K562 (cell line): ENCODE results near the gene TYW1. TPM values are rescaled to one million over a fixed set of nuclear protein-coding genes. Genes with fewer than 3 reads are reported as not detected.
A peak's percentile ranks its signal among the peaks of the same experiment; 100 is the strongest.

Experiments
- CHCHD3 ChIP-seq: fragments of 250-450 bp; sonication (Bioruptor Pico); IDR thresholded peaks from 2 replicates; pipeline ENCODE4 v2.1.2; 2022; ENCODE audit warnings: mild to moderate bottlenecking
- FOSL1 ChIP-seq: fragments of 200-800 bp; sonication (Bioruptor generic); conservative IDR thresholded peaks from 2 replicates; pipeline ENCODE4 v1.6.1; 2016; ENCODE audit warnings: missing genetic modification characterization, missing compliant biosample characterization
- GTF2A2 ChIP-seq: IDR thresholded peaks from 2 replicates; pipeline ENCODE4 v1.6.1; 2016; ENCODE audit warnings: mild to moderate bottlenecking, missing genetic modification characterization, missing compliant biosample characterization
- HDAC2 ChIP-seq: fragments of 450-650 bp; IDR thresholded peaks from 2 replicates; pipeline ENCODE4 v1.6.1; 2016; ENCODE audit warnings: mild to moderate bottlenecking
- HES1 ChIP-seq: fragments of 450-650 bp; IDR thresholded peaks from 2 replicates; pipeline ENCODE4 v1.6.1; 2016; ENCODE audit warnings: low read depth, mild to moderate bottlenecking, moderate library complexity
- ILK ChIP-seq: fragments of 450-650 bp; IDR thresholded peaks from 2 replicates; pipeline ENCODE4 v1.6.1; 2016; ENCODE audit warnings: missing genetic modification characterization, low read depth, mild to moderate bottlenecking, missing compliant biosample characterization, moderate library complexity, borderline replicate concordance
- MECOM ChIP-seq: fragments of 250-450 bp; sonication (Bioruptor Pico); IDR thresholded peaks from 2 replicates; pipeline ENCODE4 v1.8.0; 2022; ENCODE audit warnings: inconsistent platforms
- NR2F6 ChIP-seq: fragments of 450-650 bp; formaldehyde crosslinking; IDR thresholded peaks from 2 replicates; pipeline ENCODE4 v1.4.0; 2020; ENCODE audit warnings: mild to moderate bottlenecking
- PCBP2 ChIP-seq: fragments of 200-400 bp; formaldehyde crosslinking; IDR thresholded peaks from 2 replicates; pipeline ENCODE4 v1.6.1; 2018; ENCODE audit warnings: low read length, low read depth, mild to moderate bottlenecking, moderate library complexity; ENCODE audit not compliant: poor library complexity, severe bottlenecking
- SAP30 ChIP-seq: fragments of 200-600 bp; sonication (generic); IDR thresholded peaks from 2 replicates; pipeline ENCODE4 v1.6.1; 2012; ENCODE audit warnings: borderline replicate concordance, low read depth, mild to moderate bottlenecking, moderate library complexity, low read length, control low read depth, inconsistent platforms; ENCODE audit not compliant: insufficient read depth, poor library complexity, severe bottlenecking
- ZBTB9 ChIP-seq: fragments of 450-650 bp; formaldehyde crosslinking; IDR thresholded peaks from 2 replicates; pipeline ENCODE4 v1.4.0; 2020; ENCODE audit warnings: mild to moderate bottlenecking, moderate library complexity
- ZKSCAN3 ChIP-seq: fragments of 250-450 bp; sonication (Bioruptor Pico); IDR thresholded peaks from 2 replicates; pipeline ENCODE4 v1.4.0; 2020
- ZNF12 ChIP-seq: sonication (generic); formaldehyde crosslinking; IDR thresholded peaks from 2 replicates; pipeline ENCODE4 v1.4.0; 2020; ENCODE audit warnings: mild to moderate bottlenecking, missing genetic modification reagents
- ZNF3 ChIP-seq: fragments of 250-450 bp; sonication (Bioruptor Pico); IDR thresholded peaks from 2 replicates; pipeline ENCODE4 v1.5.0; 2021; ENCODE audit warnings: mild to moderate bottlenecking, moderate library complexity
- ZNF449 ChIP-seq: fragments of 250-450 bp; sonication (Bioruptor Pico); IDR thresholded peaks from 2 replicates; pipeline ENCODE4 v1.8.0; 2022; ENCODE audit warnings: moderate library complexity, mild to moderate bottlenecking, inconsistent platforms
- ZZZ3 ChIP-seq: fragments of 450-650 bp; IDR thresholded peaks from 2 replicates; pipeline ENCODE4 v1.6.1; 2016; ENCODE audit warnings: antibody characterized with exemption, mild to moderate bottlenecking, moderate library complexity
- polyA plus RNA-seq, 8 experiments: library from polyadenylated mRNA; depleted of rRNA in 4 of 8; stranded (reverse) in 5 of 8; unstranded in 3 of 8; fragments of >200 nt; fragmentation: Nextera tagmentation in 2 of 8; fragmentation: Illumina TruSeq in 1 of 8; extraction: Ambion mirVana in 2 of 8; extraction: Trizol in 1 of 8; gene quantifications; 2 replicates each; pipeline versions ENCODE4 v1.2.1 to v1.2.3, GENCODE V29; 2011 to 2014; ENCODE audit warnings: inconsistent platforms in 1 of 8, missing spikeins in 1 of 8
- total RNA-seq, 7 experiments: library from RNA; depleted of rRNA in 6 of 7; stranded (reverse); fragments of >200 nt in 6 of 7; fragmentation: Illumina TruSeq in 2 of 7; extraction: Trizol in 2 of 7; gene quantifications; 2 replicates each; pipeline versions ENCODE4 v1.2.1 to v1.2.3, GENCODE V29; 2011 to 2021; ENCODE audit warnings: low replicate concordance in 1 of 7
- TF ChIP-seq, protein P1 (sequence below): fragments of 450-650 bp; IDR thresholded peaks from 2 replicates; pipeline ENCODE4 v1.7.1; 2018; ENCODE audit warnings: mild to moderate bottlenecking, low read depth; ENCODE audit not compliant: partially characterized antibody
- TF ChIP-seq, protein P2 (sequence below): sonication (generic); formaldehyde crosslinking; IDR thresholded peaks from 2 replicates; pipeline ENCODE4 v1.8.0; 2022; ENCODE audit warnings: mild to moderate bottlenecking, missing genetic modification reagents, borderline replicate concordance

The TYW1 gene
- total and polyA plus RNA-seq, 9 of the 15 experiments (the other 6 are each of a cell fraction or from before 2014, with no cell fraction given): 17.4 to 32.0 (median 26.2) TPM

DNA sequence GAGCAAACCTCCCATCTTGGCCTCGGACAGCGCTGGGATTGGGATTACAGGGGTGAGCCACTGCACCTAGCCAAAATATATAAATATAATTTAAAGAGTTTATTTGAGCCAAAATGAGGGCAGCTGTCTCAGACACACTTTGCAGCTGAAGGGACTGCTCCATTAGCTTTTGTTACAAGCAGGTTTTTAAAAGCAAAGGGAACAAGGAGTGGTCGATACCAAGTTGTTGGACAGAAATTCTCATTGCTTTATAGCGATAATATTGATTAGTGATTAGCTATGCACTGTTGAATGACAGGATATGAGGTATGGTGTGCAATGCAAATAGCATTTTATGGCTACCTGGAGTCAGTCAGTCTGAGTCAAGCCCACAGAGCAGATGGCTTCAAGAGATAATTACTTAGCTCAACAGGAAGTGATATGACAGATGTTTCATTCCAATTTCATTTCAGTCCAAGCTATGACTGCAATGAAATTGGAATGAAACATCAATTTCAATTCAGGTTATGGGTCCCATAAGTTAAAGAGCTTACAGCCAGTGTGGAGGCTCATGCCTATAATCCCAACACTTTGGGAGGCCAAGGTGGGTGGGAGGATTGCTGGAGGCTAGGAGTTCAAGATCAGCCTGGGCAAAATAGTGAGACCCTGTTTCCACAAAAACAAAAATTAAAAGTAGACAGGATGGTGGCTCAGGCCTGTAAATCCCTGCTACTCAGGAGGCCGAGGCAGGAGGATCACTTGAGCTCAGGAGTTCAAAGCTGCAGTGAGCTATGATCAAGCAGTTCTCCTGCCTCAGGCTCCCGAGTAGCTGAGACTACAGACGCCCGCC is 23.1 kb downstream of the TYW1 start (continued):
- TF ChIP-seq ZNF12 (CRISPR knock-in tag): no peak
- TF ChIP-seq ZKSCAN3: no peak
- TF ChIP-seq CHCHD3 (CRISPR knock-in tag): no peak
- TF ChIP-seq ZZZ3: no peak
- TF ChIP-seq HDAC2: peak; percentile 85
- TF ChIP-seq FOSL1 (tag): peak; percentile 92
- no peak for TF ChIP-seq NR2F6 (CRISPR knock-in tag)
- no peak for TF ChIP-seq PCBP2
- TF ChIP-seq ZBTB9: peak; percentile 59; the same call in 1 of the 2 replicates
- TF ChIP-seq GTF2A2: peak; percentile 44; the same call in 1 of the 2 replicates
- TF ChIP-seq SAP30: no peak
- TF ChIP-seq HES1: peak; percentile 62
- TF ChIP-seq ZNF3 (CRISPR knock-in tag): no peak
- TF ChIP-seq ILK: no peak
- TF ChIP-seq ZNF449 (CRISPR knock-in tag): 0 out of 2 replicates have a peak, but pooled peaks have one; percentile 49
- TF ChIP-seq, protein P1, sequence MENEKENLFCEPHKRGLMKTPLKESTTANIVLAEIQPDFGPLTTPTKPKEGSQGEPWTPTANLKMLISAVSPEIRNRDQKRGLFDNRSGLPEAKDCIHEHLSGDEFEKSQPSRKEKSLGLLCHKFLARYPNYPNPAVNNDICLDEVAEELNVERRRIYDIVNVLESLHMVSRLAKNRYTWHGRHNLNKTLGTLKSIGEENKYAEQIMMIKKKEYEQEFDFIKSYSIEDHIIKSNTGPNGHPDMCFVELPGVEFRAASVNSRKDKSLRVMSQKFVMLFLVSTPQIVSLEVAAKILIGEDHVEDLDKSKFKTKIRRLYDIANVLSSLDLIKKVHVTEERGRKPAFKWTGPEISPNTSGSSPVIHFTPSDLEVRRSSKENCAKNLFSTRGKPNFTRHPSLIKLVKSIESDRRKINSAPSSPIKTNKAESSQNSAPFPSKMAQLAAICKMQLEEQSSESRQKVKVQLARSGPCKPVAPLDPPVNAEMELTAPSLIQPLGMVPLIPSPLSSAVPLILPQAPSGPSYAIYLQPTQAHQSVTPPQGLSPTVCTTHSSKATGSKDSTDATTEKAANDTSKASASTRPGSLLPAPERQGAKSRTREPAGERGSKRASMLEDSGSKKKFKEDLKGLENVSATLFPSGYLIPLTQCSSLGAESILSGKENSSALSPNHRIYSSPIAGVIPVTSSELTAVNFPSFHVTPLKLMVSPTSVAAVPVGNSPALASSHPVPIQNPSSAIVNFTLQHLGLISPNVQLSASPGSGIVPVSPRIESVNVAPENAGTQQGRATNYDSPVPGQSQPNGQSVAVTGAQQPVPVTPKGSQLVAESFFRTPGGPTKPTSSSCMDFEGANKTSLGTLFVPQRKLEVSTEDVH: no peak
- TF ChIP-seq, protein P2, sequence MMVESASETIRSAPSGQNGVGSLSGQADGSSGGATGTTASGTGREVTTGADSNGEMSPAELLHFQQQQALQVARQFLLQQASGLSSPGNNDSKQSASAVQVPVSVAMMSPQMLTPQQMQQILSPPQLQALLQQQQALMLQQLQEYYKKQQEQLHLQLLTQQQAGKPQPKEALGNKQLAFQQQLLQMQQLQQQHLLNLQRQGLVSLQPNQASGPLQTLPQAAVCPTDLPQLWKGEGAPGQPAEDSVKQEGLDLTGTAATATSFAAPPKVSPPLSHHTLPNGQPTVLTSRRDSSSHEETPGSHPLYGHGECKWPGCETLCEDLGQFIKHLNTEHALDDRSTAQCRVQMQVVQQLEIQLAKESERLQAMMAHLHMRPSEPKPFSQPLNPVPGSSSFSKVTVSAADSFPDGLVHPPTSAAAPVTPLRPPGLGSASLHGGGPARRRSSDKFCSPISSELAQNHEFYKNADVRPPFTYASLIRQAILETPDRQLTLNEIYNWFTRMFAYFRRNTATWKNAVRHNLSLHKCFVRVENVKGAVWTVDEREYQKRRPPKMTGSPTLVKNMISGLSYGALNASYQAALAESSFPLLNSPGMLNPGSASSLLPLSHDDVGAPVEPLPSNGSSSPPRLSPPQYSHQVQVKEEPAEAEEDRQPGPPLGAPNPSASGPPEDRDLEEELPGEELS (CRISPR knock-in tag): no peak
- TF ChIP-seq MECOM: peak; percentile 71; the same call in 1 of the 2 replicates
